Anterior cingulate cortex (tissue), 58 donors: ENCODE data around the gene NHS.
A peak's percentile ranks its signal among the peaks of the same experiment; 100 is the strongest.

Experiments
- DNase-seq, 58 donors: peaks; one replicate each; lab custom pipeline; 2025; lab: John Stamatoyannopoulos, UW

The NHS gene

GRCh38 chrX:17606231-17606630, 231.2 kb downstream of the NHS start:
- DNase-seq = no peak

- no peak for DNase-seq
These were observed 233.9 kb downstream of the NHS start for GRCh38 chrX:17608888-17609287.

- DNase-seq = no peak
These were observed 235.8 kb downstream of the NHS start for GRCh38 chrX:17610788-17611187.

GRCh38 chrX:17613979-17614588, 239.1 kb downstream of the NHS start:
- DNase-seq = no peak

- no peak for DNase-seq
These were observed 241.9 kb downstream of the NHS start for GRCh38 chrX:17616936-17617335.

- DNase-seq = no peak
These were observed 242.8 kb downstream of the NHS start for GRCh38 chrX:17617806-17618205.

GRCh38 chrX:17621566-17622270, 246.7 kb downstream of the NHS start:
- DNase-seq = no peak

- DNase-seq = no peak
These were observed 247.3 kb downstream of the NHS start for GRCh38 chrX:17622331-17622730.

GRCh38 chrX:17623750-17624149, 248.8 kb downstream of the NHS start:
- DNase-seq = no peak

- no peak for DNase-seq
These were observed 252.0 kb downstream of the NHS start for GRCh38 chrX:17627026-17627425.

- no peak for DNase-seq
These were observed 254.0 kb downstream of the NHS start for GRCh38 chrX:17628976-17629375.

- DNase-seq = peak in 1 of 58 donors; percentile 0
These were observed 254.5 kb downstream of the NHS start for GRCh38 chrX:17629519-17629918.

- DNase-seq = no peak
These were observed 256.6 kb downstream of the NHS start for GRCh38 chrX:17631647-17632046.

- no peak for DNase-seq
These were observed 257.9 kb downstream of the NHS start for GRCh38 chrX:17632942-17633341.

- DNase-seq = no peak
These were observed 258.5 kb downstream of the NHS start for GRCh38 chrX:17633546-17633945.

- DNase-seq = no peak
These were observed 259.7 kb downstream of the NHS start for GRCh38 chrX:17634542-17635207.

- no peak for DNase-seq
These were observed 260.2 kb downstream of the NHS start for GRCh38 chrX:17635231-17635630.

- DNase-seq = no peak
These were observed 262.2 kb downstream of the NHS start for GRCh38 chrX:17637235-17637634.

- no peak for DNase-seq
These were observed 263.7 kb downstream of the NHS start for GRCh38 chrX:17638731-17639130.

GRCh38 chrX:17642891-17643290, 267.9 kb downstream of the NHS start:
- no peak for DNase-seq

- DNase-seq = no peak
These were observed 268.5 kb downstream of the NHS start for GRCh38 chrX:17643528-17643927.

GRCh38 chrX:17644001-17644400, 269.0 kb downstream of the NHS start:
- DNase-seq = no peak
